Ovary (tissue), 3 donors: ENCODE results near the gene RNH1.

Source experiments
- CTCF ChIP-seq, 3 donors: fragments of 450-650 bp in 2 of 3; fragments of 200-600 bp in 1 of 3; IDR thresholded peaks; one replicate each; pipeline versions ENCODE4 v1.5.1 to v1.8.0; 2016 to 2022; ENCODE audit warnings: antibody characterized with exemption in 3 of 3, mild to moderate bottlenecking in 1 of 3
- EP300 ChIP-seq: sonication (generic); formaldehyde crosslinking; IDR thresholded peaks from one replicate; pipeline ENCODE4 v1.6.1; 2017; ENCODE audit warnings: antibody characterized with exemption
- donor health status: DM: no; HTN: no; CAD: no.

- TF ChIP-seq CTCF (IDR thresholded peaks at IDR 0.05): no peak
- no peak for TF ChIP-seq EP300
Measured at GRCh38 chr11:553083-553987, 46.3 kb upstream of the RNH1 start.
